ENCODE results near the gene PRAMEF2. TPM values are rescaled to one million over a fixed set of nuclear protein-coding genes. Genes with fewer than 3 reads are reported as not detected.
"Not testable (repeated sequence)": the region's sequence is repeated elsewhere in the genome, so short reads cannot be mapped to it uniquely, and the experiment has no call there.

Gene PRAMEF2
- polyA plus RNA-seq, 1 donor from 2014 or later = not detected

- H3K79me2 ChIP-seq (replicated peaks; ENCODE audit: insufficient read depth, low read length); H3K27me3 ChIP-seq (ENCODE audit: insufficient read depth, low read depth, low read length); H3K4me3 ChIP-seq (ENCODE audit: low read length); H3K9ac ChIP-seq (ENCODE audit: low read length); H3K4me2 ChIP-seq (ENCODE audit: low read length); H3F3A ChIP-seq (ENCODE audit: insufficient read depth, low read length, poor library complexity, severe bottlenecking); H3K27ac ChIP-seq (ENCODE audit: low read length); H2AFZ ChIP-seq (ENCODE audit: low read depth, low read length); H3K9me3 ChIP-seq (ENCODE audit: low read length); H4K20me1 ChIP-seq (ENCODE audit: insufficient read depth); H3K36me3 ChIP-seq (ENCODE audit: insufficient read depth, low read length); H3K9me2 ChIP-seq (ENCODE audit: insufficient read depth, low read length): not testable (repeated sequence)
Measured at GRCh38 chr1:12831310-12831709, 25.6 kb upstream of the PRAMEF2 start, which contains the start of gene PRAMEF11. Gene PRAMEF11 (minus strand): TSS chr1:12831410. CDS start chr1:12828789, 2,621 bp downstream.

- not testable (repeated sequence) for H3K4me3 ChIP-seq (ENCODE audit: low read length); H3F3A ChIP-seq (ENCODE audit: insufficient read depth, low read length, poor library complexity, severe bottlenecking); H3K36me3 ChIP-seq (ENCODE audit: insufficient read depth, low read length); H4K20me1 ChIP-seq (ENCODE audit: insufficient read depth); H3K9me2 ChIP-seq (ENCODE audit: insufficient read depth, low read length); H3K9ac ChIP-seq (ENCODE audit: low read length); H3K79me2 ChIP-seq (replicated peaks; ENCODE audit: insufficient read depth, low read length); H2AFZ ChIP-seq (ENCODE audit: low read depth, low read length); H3K27ac ChIP-seq (ENCODE audit: low read length); H3K27me3 ChIP-seq (ENCODE audit: insufficient read depth, low read depth, low read length); H3K9me3 ChIP-seq (ENCODE audit: low read length); H3K4me2 ChIP-seq (ENCODE audit: low read length)
Measured at GRCh38 chr1:12833251-12833650, 23.6 kb upstream of the PRAMEF2 start.

GRCh38 chr1:12848620-12849019, 8.3 kb upstream of the PRAMEF2 start, which contains the start of gene HNRNPCL1:
Gene HNRNPCL1 (minus strand): TSS chr1:12848720. CDS start chr1:12848289, 431 bp downstream.
- H3K79me2 ChIP-seq (replicated peaks; ENCODE audit: insufficient read depth, low read length); H3K36me3 ChIP-seq (ENCODE audit: insufficient read depth, low read length); H3K9me2 ChIP-seq (ENCODE audit: insufficient read depth, low read length); H3F3A ChIP-seq (ENCODE audit: insufficient read depth, low read length, poor library complexity, severe bottlenecking); H3K4me3 ChIP-seq (ENCODE audit: low read length); H2AFZ ChIP-seq (ENCODE audit: low read depth, low read length); H3K9me3 ChIP-seq (ENCODE audit: low read length); H3K9ac ChIP-seq (ENCODE audit: low read length); H4K20me1 ChIP-seq (ENCODE audit: insufficient read depth); H3K27me3 ChIP-seq (ENCODE audit: insufficient read depth, low read depth, low read length); H3K4me2 ChIP-seq (ENCODE audit: low read length); H3K27ac ChIP-seq (ENCODE audit: low read length): not testable (repeated sequence)

GRCh38 chr1:12851779-12852178, 5.1 kb upstream of the PRAMEF2 start:
- H4K20me1 ChIP-seq (ENCODE audit: insufficient read depth) = no peaks in the 10 kb centered on the region
- no peaks in the 10 kb centered on the region for H3K9me3 ChIP-seq (ENCODE audit: low read length)
- H3K27me3 ChIP-seq (ENCODE audit: insufficient read depth, low read depth, low read length) = no peaks in the 10 kb centered on the region
- no peak overlapping the region for H3K27ac ChIP-seq (ENCODE audit: low read length)
- H3F3A ChIP-seq (ENCODE audit: insufficient read depth, low read length, poor library complexity, severe bottlenecking) = no peaks in the 10 kb centered on the region
- no peak overlapping the region for H2AFZ ChIP-seq (ENCODE audit: low read depth, low read length)
- H3K36me3 ChIP-seq (ENCODE audit: insufficient read depth, low read length) = no peaks in the 10 kb centered on the region
- H3K9ac ChIP-seq (ENCODE audit: low read length) = no peak overlapping the region
- no peak overlapping the region for H3K4me3 ChIP-seq (ENCODE audit: low read length)
- H3K4me2 ChIP-seq (ENCODE audit: low read length) = no peak overlapping the region
- TF ChIP-seq POLR2AphosphoS5 (IDR thresholded peaks at IDR 0.05) = no peak
- no peak for TF ChIP-seq MXI1 (conservative IDR thresholded peaks at IDR 0.05; ENCODE audit: poor library complexity, severe bottlenecking)
- TF ChIP-seq RAD21 (conservative IDR thresholded peaks at IDR 0.05) = no peak
- no peak for TF ChIP-seq CTCF (IDR thresholded peaks at IDR 0.05; ENCODE audit: poor library complexity, severe bottlenecking)
- no peak for TF ChIP-seq SMC3 (conservative IDR thresholded peaks at IDR 0.05; ENCODE audit: poor library complexity)
- no peaks in the 10 kb centered on the region for H3K79me2 ChIP-seq (replicated peaks; ENCODE audit: insufficient read depth, low read length)
- no peaks in the 10 kb centered on the region for H3K9me2 ChIP-seq (ENCODE audit: insufficient read depth, low read length)

GRCh38 chr1:12863131-12863880, 6.4 kb downstream of the PRAMEF2 start:
- H3K9me3 ChIP-seq (ENCODE audit: low read length); H3K27ac ChIP-seq (ENCODE audit: low read length); H3K27me3 ChIP-seq (ENCODE audit: insufficient read depth, low read depth, low read length); H3K79me2 ChIP-seq (replicated peaks; ENCODE audit: insufficient read depth, low read length); H3F3A ChIP-seq (ENCODE audit: insufficient read depth, low read length, poor library complexity, severe bottlenecking); H3K4me3 ChIP-seq (ENCODE audit: low read length); H3K4me2 ChIP-seq (ENCODE audit: low read length); H3K36me3 ChIP-seq (ENCODE audit: insufficient read depth, low read length); H3K9me2 ChIP-seq (ENCODE audit: insufficient read depth, low read length); H4K20me1 ChIP-seq (ENCODE audit: insufficient read depth); H3K9ac ChIP-seq (ENCODE audit: low read length); H2AFZ ChIP-seq (ENCODE audit: low read depth, low read length): not testable (repeated sequence)

- H3K79me2 ChIP-seq (replicated peaks; ENCODE audit: insufficient read depth, low read length); H3K27ac ChIP-seq (ENCODE audit: low read length); H3K9ac ChIP-seq (ENCODE audit: low read length); H3K9me3 ChIP-seq (ENCODE audit: low read length); H3K36me3 ChIP-seq (ENCODE audit: insufficient read depth, low read length); H3K9me2 ChIP-seq (ENCODE audit: insufficient read depth, low read length); H3K4me2 ChIP-seq (ENCODE audit: low read length); H3K27me3 ChIP-seq (ENCODE audit: insufficient read depth, low read depth, low read length); H2AFZ ChIP-seq (ENCODE audit: low read depth, low read length); H3F3A ChIP-seq (ENCODE audit: insufficient read depth, low read length, poor library complexity, severe bottlenecking); H3K4me3 ChIP-seq (ENCODE audit: low read length); H4K20me1 ChIP-seq (ENCODE audit: insufficient read depth): not testable (repeated sequence)
Measured at GRCh38 chr1:12878453-12878852, 21.6 kb downstream of the PRAMEF2 start.

- not testable (repeated sequence) for H3K9me2 ChIP-seq (ENCODE audit: insufficient read depth, low read length); H3K9ac ChIP-seq (ENCODE audit: low read length); H3K4me3 ChIP-seq (ENCODE audit: low read length); H4K20me1 ChIP-seq (ENCODE audit: insufficient read depth); H3F3A ChIP-seq (ENCODE audit: insufficient read depth, low read length, poor library complexity, severe bottlenecking); H3K36me3 ChIP-seq (ENCODE audit: insufficient read depth, low read length); H3K9me3 ChIP-seq (ENCODE audit: low read length); H2AFZ ChIP-seq (ENCODE audit: low read depth, low read length); H3K27me3 ChIP-seq (ENCODE audit: insufficient read depth, low read depth, low read length); H3K4me2 ChIP-seq (ENCODE audit: low read length); H3K27ac ChIP-seq (ENCODE audit: low read length); H3K79me2 ChIP-seq (replicated peaks; ENCODE audit: insufficient read depth, low read length)
Measured at GRCh38 chr1:12886101-12886500, 29.2 kb downstream of the PRAMEF2 start, which contains the start of gene PRAMEF4. Gene PRAMEF4 (minus strand): TSS chr1:12886201. CDS start chr1:12883394, 2,807 bp downstream.
